ENCODE measurements around the gene GP2. TPM values are rescaled to one million over a fixed set of nuclear protein-coding genes. Genes with fewer than 3 reads are reported as not detected.

GP2 gene
- total RNA-seq, 1 donor from 2014 or later = not detected

- H3K36me3 Mint-ChIP-seq (ENCODE audit: low read depth, unreplicated experiment) = no peaks in the 10 kb centered on the region
- no peak overlapping the region for H3K27ac Mint-ChIP-seq (ENCODE audit: unreplicated experiment)
- no peak overlapping the region for H3K4me3 Mint-ChIP-seq (ENCODE audit: unreplicated experiment)
- peaks cover 3% of the 10 kb centered on the region for H3K4me1 Mint-ChIP-seq (ENCODE audit: unreplicated experiment)
- DNase-seq (ENCODE audit: low spot score) = no peak
- H3K27me3 Mint-ChIP-seq (ENCODE audit: unreplicated experiment) = no peaks in the 10 kb centered on the region
- H3K9me3 Mint-ChIP-seq (ENCODE audit: unreplicated experiment) = no peaks in the 10 kb centered on the region
- TF ChIP-seq, protein P1, sequence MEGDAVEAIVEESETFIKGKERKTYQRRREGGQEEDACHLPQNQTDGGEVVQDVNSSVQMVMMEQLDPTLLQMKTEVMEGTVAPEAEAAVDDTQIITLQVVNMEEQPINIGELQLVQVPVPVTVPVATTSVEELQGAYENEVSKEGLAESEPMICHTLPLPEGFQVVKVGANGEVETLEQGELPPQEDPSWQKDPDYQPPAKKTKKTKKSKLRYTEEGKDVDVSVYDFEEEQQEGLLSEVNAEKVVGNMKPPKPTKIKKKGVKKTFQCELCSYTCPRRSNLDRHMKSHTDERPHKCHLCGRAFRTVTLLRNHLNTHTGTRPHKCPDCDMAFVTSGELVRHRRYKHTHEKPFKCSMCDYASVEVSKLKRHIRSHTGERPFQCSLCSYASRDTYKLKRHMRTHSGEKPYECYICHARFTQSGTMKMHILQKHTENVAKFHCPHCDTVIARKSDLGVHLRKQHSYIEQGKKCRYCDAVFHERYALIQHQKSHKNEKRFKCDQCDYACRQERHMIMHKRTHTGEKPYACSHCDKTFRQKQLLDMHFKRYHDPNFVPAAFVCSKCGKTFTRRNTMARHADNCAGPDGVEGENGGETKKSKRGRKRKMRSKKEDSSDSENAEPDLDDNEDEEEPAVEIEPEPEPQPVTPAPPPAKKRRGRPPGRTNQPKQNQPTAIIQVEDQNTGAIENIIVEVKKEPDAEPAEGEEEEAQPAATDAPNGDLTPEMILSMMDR (IDR thresholded peaks at IDR 0.05; ENCODE audit: unreplicated experiment) = no peak
Observed at GRCh38 chr16:20268409-20268808, 58.9 kb downstream of the GP2 start.

- TF ChIP-seq, protein P1 (IDR thresholded peaks at IDR 0.05; ENCODE audit: unreplicated experiment) = no peak
- DNase-seq (ENCODE audit: low spot score) = no peak
- Mint-ChIP-seq H3K4me3 (ENCODE audit: unreplicated experiment) (no peak overlapping the region), H3K27ac (ENCODE audit: unreplicated experiment) (no peak overlapping the region), H3K36me3 (ENCODE audit: low read depth, unreplicated experiment) (no peaks in the 10 kb centered on the region), H3K4me1 (ENCODE audit: unreplicated experiment) (peaks cover 3% of the 10 kb centered on the region), H3K27me3 (ENCODE audit: unreplicated experiment) (no peaks in the 10 kb centered on the region), H3K9me3 (ENCODE audit: unreplicated experiment) (no peaks in the 10 kb centered on the region)
Observed at GRCh38 chr16:20265019-20265418, 62.3 kb downstream of the GP2 start.

DNA sequence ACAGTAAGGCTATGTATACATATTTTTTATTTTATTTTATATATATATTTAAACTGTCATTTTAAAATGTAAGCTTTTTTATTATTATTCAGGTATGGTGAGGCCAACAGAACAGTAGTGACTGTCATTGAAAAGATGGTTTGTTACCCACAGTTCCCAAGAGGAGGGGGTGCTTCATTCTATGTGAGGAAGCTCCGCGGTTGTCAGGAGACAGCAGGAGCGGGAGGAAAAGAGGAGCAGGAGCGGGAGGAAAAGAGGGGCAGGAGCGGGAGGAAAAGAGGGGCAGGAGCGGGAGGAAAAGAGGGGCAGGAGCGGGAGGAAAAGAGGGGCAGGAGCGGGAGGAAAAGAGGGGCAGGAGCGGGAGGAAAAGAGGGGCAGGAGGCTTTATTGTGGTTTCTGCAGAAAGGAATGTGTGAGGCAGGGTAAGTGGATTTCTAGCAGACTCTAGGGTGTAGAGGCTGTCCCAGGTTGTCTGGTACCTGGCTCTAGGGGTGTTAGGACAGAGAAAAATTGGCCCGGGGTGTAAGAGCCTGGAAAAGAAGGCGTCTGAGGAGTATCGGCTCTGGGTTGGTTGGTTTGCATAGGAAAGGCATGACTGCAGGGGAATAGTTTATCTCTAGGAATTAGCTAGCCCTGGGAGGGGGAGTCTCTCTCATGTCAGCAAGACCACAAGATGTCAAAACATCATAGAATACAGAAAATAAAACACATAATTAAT is 64.0 kb downstream of the GP2 start:
- TF ChIP-seq, protein P1 (IDR thresholded peaks at IDR 0.05; ENCODE audit: unreplicated experiment) = no peak
- Mint-ChIP-seq H3K36me3 (ENCODE audit: low read depth, unreplicated experiment) (no peaks in the 10 kb centered on the region), H3K27ac (ENCODE audit: unreplicated experiment) (no peak overlapping the region), H3K4me3 (ENCODE audit: unreplicated experiment) (no peak overlapping the region), H3K9me3 (ENCODE audit: unreplicated experiment) (peaks cover 5% of the 10 kb centered on the region), H3K27me3 (ENCODE audit: unreplicated experiment) (no peaks in the 10 kb centered on the region), H3K4me1 (ENCODE audit: unreplicated experiment) (peaks cover 3% of the 10 kb centered on the region)
- no peak for DNase-seq (ENCODE audit: low spot score)

GRCh38 chr16:20262248-20262647 is 65.1 kb downstream of the GP2 start:
- Mint-ChIP-seq H3K9me3 (ENCODE audit: unreplicated experiment) (peaks cover 5% of the 10 kb centered on the region), H3K27ac (ENCODE audit: unreplicated experiment) (no peak overlapping the region), H3K4me1 (ENCODE audit: unreplicated experiment) (peaks cover 3% of the 10 kb centered on the region), H3K27me3 (ENCODE audit: unreplicated experiment) (no peaks in the 10 kb centered on the region), H3K36me3 (ENCODE audit: low read depth, unreplicated experiment) (no peaks in the 10 kb centered on the region), H3K4me3 (ENCODE audit: unreplicated experiment) (no peak overlapping the region)
- TF ChIP-seq, protein P1 (IDR thresholded peaks at IDR 0.05; ENCODE audit: unreplicated experiment) = no peak
- no peak for DNase-seq (ENCODE audit: low spot score)

DNA sequence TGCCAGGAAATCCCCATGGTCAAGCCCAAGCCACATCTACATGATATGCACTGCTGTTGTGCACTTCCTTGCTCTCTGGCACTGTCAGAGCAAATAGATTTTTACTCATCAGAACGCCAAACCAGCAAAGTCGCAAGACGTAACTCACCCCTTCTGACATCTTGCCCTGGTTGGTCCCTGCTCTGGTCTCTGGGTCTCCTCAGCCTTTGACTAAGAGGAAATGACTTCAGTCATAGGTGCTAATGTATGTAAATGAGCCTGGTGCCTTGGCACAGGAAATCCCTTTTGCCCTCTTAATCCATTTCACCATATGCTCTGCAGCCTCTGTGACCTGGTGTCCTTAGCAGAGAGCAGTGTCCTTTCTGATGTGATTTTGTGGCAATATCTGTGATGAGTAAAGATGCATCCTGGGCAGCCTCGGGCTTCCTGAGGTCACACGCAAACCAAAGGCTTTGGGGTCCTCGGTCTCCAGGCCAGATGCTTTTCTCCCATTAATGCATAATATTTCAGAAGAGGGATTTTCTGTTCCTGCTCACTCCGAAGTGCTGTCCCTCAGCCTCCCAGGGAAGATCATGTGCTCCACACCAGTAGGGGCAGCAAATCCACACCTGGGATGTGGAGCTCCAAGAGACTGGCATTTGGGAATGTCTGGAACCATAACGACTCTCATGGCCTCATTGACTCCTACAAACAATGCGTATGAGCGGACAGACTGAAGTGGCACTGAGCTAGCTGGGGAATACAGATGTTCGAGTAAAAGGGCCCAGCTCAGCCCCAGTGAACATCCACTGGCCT is 66.9 kb downstream of the GP2 start:
- Mint-ChIP-seq H3K9me3 (ENCODE audit: unreplicated experiment) (peaks cover 5% of the 10 kb centered on the region), H3K4me1 (ENCODE audit: unreplicated experiment) (peaks cover 7% of the 10 kb centered on the region), H3K27me3 (ENCODE audit: unreplicated experiment) (no peaks in the 10 kb centered on the region), H3K27ac (ENCODE audit: unreplicated experiment) (no peak overlapping the region), H3K36me3 (ENCODE audit: low read depth, unreplicated experiment) (no peaks in the 10 kb centered on the region), H3K4me3 (ENCODE audit: unreplicated experiment) (no peak overlapping the region)
- TF ChIP-seq, protein P1 (IDR thresholded peaks at IDR 0.05; ENCODE audit: unreplicated experiment) = no peak
- DNase-seq (ENCODE audit: low spot score) = no peak

Measured in endothelial cell (in vitro differentiated cells).